Measurements from ENCODE around the gene ZCWPW1. TPM values are rescaled to one million over a fixed set of nuclear protein-coding genes. Genes with fewer than 3 reads are reported as not detected.
"Not testable (repeated sequence)": the region's sequence is repeated elsewhere in the genome, so short reads cannot be mapped to it uniquely, and the experiment has no call there.

ZCWPW1 gene
- total and polyA plus RNA-seq, 2 of the 13 experiments (the other 11 are each of a cell fraction or from before 2014, with no cell fraction given), result 2.4 to 2.5 TPM

DNA sequence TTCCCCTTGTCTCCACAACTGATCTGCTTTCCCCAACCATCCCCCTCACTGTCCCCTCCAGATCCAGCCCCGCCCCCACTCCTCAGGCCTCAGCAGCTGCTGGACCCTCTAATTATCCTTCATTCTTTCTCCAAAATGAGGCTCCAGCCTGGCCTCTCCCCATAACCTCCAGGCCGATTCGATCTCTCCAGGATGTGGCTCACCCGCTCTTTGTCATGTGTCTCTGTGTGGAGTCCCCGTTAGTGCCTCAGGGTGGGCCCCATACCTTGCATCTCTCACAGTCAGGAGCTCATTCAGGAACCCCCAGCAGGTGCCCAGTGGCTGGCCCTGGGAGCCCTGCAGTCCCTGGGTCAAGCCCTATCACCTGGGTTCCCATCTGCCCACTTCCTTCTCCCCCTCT, 53.9 kb downstream of the ZCWPW1 start (continued):
- TF ChIP-seq ZNF501 (CRISPR knock-in tag; IDR thresholded peaks at IDR 0.05) (no peak), YEATS2 (CRISPR knock-in tag; IDR thresholded peaks at IDR 0.05; ENCODE audit: borderline replicate concordance) (no peak), HNRNPH1 (optimal IDR thresholded peaks at IDR 0.05; ENCODE audit: low read depth, low read length) (no peak), SMARCC2 (IDR thresholded peaks at IDR 0.05) (no peak)
- TF ChIP-seq, protein P1, sequence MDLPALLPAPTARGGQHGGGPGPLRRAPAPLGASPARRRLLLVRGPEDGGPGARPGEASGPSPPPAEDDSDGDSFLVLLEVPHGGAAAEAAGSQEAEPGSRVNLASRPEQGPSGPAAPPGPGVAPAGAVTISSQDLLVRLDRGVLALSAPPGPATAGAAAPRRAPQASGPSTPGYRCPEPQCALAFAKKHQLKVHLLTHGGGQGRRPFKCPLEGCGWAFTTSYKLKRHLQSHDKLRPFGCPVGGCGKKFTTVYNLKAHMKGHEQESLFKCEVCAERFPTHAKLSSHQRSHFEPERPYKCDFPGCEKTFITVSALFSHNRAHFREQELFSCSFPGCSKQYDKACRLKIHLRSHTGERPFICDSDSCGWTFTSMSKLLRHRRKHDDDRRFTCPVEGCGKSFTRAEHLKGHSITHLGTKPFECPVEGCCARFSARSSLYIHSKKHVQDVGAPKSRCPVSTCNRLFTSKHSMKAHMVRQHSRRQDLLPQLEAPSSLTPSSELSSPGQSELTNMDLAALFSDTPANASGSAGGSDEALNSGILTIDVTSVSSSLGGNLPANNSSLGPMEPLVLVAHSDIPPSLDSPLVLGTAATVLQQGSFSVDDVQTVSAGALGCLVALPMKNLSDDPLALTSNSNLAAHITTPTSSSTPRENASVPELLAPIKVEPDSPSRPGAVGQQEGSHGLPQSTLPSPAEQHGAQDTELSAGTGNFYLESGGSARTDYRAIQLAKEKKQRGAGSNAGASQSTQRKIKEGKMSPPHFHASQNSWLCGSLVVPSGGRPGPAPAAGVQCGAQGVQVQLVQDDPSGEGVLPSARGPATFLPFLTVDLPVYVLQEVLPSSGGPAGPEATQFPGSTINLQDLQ (CRISPR knock-in tag; IDR thresholded peaks at IDR 0.05), result no peak

DNA sequence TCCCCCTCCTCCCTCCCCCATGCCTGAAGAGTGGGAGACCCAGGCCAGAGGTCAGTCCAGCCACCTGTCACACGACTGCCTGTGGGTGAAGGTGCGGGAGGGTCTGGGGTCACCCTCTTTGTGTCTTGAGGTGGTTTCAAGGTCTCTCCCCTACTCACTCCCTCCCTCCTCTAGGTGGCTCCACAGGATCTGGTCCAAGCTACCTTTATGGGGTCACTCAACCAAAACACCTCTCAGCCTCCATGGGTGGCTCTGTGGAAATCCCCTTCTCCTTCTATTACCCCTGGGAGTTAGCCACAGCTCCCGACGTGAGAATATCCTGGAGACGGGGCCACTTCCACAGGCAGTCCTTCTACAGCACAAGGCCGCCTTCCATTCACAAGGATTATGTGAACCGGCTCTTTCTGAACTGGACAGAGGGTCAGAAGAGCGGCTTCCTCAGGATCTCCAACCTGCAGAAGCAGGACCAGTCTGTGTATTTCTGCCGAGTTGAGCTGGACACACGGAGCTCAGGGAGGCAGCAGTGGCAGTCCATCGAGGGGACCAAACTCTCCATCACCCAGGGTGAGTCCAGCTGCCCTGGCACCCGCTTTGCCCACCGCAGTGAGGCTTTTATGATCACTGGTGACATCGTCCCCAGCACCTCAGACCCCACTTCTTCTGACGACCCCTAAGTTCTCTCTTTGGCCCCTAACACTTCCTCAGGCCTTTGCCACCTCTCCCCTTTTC, 54.5 kb downstream of the ZCWPW1 start:
- H3K27me3 ChIP-seq (ENCODE audit: control insufficient read depth in 1 of 2, insufficient read depth in 2 of 2, low read length in 2 of 2); H3K4me1 ChIP-seq (ENCODE audit: insufficient read depth, low read length); in situ Hi-C loops (cut with HindIII; ENCODE audit: extremely low pct_ligation_motif_present, low pct_unique_long_range_greater_than_20kb); BruUV-seq (replicated peaks); H3K9me3 ChIP-seq (ENCODE audit: low read length); H3K9ac ChIP-seq (ENCODE audit: insufficient read depth, low read depth, low read length); H3K27ac ChIP-seq (ENCODE audit: extremely low read length, insufficient read depth, low read length); H2AFZ ChIP-seq (ENCODE audit: low read length); H4K20me1 ChIP-seq (ENCODE audit: insufficient read depth, low read length); intact Hi-C loops (cut with micrococcal nuclease; ENCODE audit: unreplicated experiment); H3K79me2 ChIP-seq (ENCODE audit: insufficient read depth, low read length); H3K36me3 ChIP-seq (replicated peaks in 1 of 2; ENCODE audit: control insufficient read depth in 1 of 2, insufficient read depth in 2 of 2, low read length in 2 of 2); DNase-seq (ENCODE audit: low spot score): not testable (repeated sequence)
- ChIA-PET POLR2A (interaction anchor here (1.0 kb wide), 1 partner anchor 8 kb away, joined by 4 read pairs; no protein-coding TSS in a partner anchor), CTCF (ENCODE audit: low intra/inter-chr PET ratio, low total read pairs) (interaction anchor here (1.1 kb wide), 1 partner anchor 33 kb away, joined by 3 read pairs; no protein-coding TSS in a partner anchor)
- ATAC-seq (peak; percentile 38), FAIRE-seq (peak; percentile 71)
- TF ChIP-seq, protein P2, sequence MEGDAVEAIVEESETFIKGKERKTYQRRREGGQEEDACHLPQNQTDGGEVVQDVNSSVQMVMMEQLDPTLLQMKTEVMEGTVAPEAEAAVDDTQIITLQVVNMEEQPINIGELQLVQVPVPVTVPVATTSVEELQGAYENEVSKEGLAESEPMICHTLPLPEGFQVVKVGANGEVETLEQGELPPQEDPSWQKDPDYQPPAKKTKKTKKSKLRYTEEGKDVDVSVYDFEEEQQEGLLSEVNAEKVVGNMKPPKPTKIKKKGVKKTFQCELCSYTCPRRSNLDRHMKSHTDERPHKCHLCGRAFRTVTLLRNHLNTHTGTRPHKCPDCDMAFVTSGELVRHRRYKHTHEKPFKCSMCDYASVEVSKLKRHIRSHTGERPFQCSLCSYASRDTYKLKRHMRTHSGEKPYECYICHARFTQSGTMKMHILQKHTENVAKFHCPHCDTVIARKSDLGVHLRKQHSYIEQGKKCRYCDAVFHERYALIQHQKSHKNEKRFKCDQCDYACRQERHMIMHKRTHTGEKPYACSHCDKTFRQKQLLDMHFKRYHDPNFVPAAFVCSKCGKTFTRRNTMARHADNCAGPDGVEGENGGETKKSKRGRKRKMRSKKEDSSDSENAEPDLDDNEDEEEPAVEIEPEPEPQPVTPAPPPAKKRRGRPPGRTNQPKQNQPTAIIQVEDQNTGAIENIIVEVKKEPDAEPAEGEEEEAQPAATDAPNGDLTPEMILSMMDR (CRISPR knock-in tag; IDR thresholded peaks at IDR 0.05), result peak; percentile 52
- TF ChIP-seq STAG1 (CRISPR knock-in tag; IDR thresholded peaks at IDR 0.05), result peak; percentile 37; the same call in 1 of the 2 replicates
- H3K4me3 ChIP-seq (replicated peaks in 1 of 3; ENCODE audit: insufficient read depth in 1 of 3, low read depth in 2 of 3, low read length in 3 of 3), result peak overlapping the region in 1 of 3 experiments; percentile 49; a peak in 1 of 6 replicates
- WGBS (ENCODE audit: low lambda C conversion rate), result 56% methylated on average over 12 of the region's 15 CpGs
- peak overlapping the region; percentile 43 for H3K4me2 ChIP-seq (ENCODE audit: low read depth, low read length)

Measured in HepG2 (cell line).